ENCODE data around the gene CST11. TPM values are rescaled to one million over a fixed set of nuclear protein-coding genes. Genes with fewer than 3 reads are reported as not detected.
A peak's percentile ranks its signal among the peaks of the same experiment; 100 is the strongest.

CST11 gene
- total RNA-seq, 2 donors from 2014 or later = not detected

- DNase-seq = no peak
- no peak for ATAC-seq
- intact Hi-C loops (cut with DNase I) = no loop called here
Measured at GRCh38 chr20:23456409-23456808, 3.7 kb upstream of the CST11 start.

- no peak for DNase-seq
- ATAC-seq = no peak
- intact Hi-C loops (cut with DNase I) = no loop called here
Measured at GRCh38 chr20:23455639-23456038, 3.0 kb upstream of the CST11 start.

GRCh38 chr20:23454816-23455215, 2.1 kb upstream of the CST11 start:
- DNase-seq (no peak), ATAC-seq (no peak)
- intact Hi-C loops (cut with DNase I) = no loop called here

- DNase-seq = no peak
- intact Hi-C loops (cut with DNase I) = no loop called here
- no peak for ATAC-seq
Measured at GRCh38 chr20:23453549-23454543, 1.2 kb upstream of the CST11 start.

GRCh38 chr20:23451956-23452487, 654 bp downstream of the CST11 start:
- no peak for ATAC-seq

GRCh38 chr20:23450877-23451276, 1.8 kb downstream of the CST11 start:
- DNase-seq = no peak
- intact Hi-C loops (cut with DNase I) = no loop called here
- ATAC-seq = no peak

More at GRCh38 chr20:23451956-23452487, 654 bp downstream of the CST11 start:
- intact Hi-C loops (cut with DNase I) = no loop called here
- DNase-seq = no peak

- ATAC-seq (no peak), DNase-seq (no peak)
- intact Hi-C loops (cut with DNase I) = loop anchor here in 1 of 2 donors (10.0 kb wide), 1 partner anchor 155 kb away; the partner anchor contains the start of gene CST9
Measured at GRCh38 chr20:23449421-23449820, 3.3 kb downstream of the CST11 start.

- intact Hi-C loops (cut with DNase I) = loop anchor here in 1 of 2 donors (10.0 kb wide), 1 partner anchor 157 kb away; the partner anchor contains the start of gene CST9
- DNase-seq (no peak), ATAC-seq (no peak)
Measured at GRCh38 chr20:23448167-23448566, 4.5 kb downstream of the CST11 start.

GRCh38 chr20:23446505-23446904, 6.2 kb downstream of the CST11 start:
- intact Hi-C loops (cut with DNase I) = loop anchor here in 1 of 2 donors (10.0 kb wide), 1 partner anchor 158 kb away; the partner anchor contains the start of gene CST9
- peak; percentile 44 for DNase-seq

GRCh38 chr20:23445596-23446217, 7.0 kb downstream of the CST11 start:
- intact Hi-C loops (cut with DNase I) = loop anchor here in 1 of 2 donors (2.0 to 10.0 kb wide), 2 partner anchors 97 to 159 kb away; partner anchors contain the start of gene CST9
- ATAC-seq (no peak), DNase-seq (no peak)

More at GRCh38 chr20:23446505-23446904, 6.2 kb downstream of the CST11 start:
- ATAC-seq = peak in 1 of 2 donors; percentile 61

- intact Hi-C loops (cut with DNase I) = loop anchor here (2.0 to 10.0 kb wide), 3 partner anchors 96 to 160 kb away; partner anchors contain the start of gene CST9 (in 1 of the 2)
Measured at GRCh38 chr20:23444859-23445258, 7.8 kb downstream of the CST11 start.

GRCh38 chr20:23442436-23442835, 10.2 kb downstream of the CST11 start:
- no peak for ATAC-seq
- intact Hi-C loops (cut with DNase I) = loop anchor here (5.0 to 10.0 kb wide), 2 partner anchors 160 to 162 kb away; partner anchors contain the start of gene CST9 (in 1 of the 2)
- DNase-seq = no peak

More at GRCh38 chr20:23444859-23445258, 7.8 kb downstream of the CST11 start:
- DNase-seq = no peak
- ATAC-seq = no peak

GRCh38 chr20:23441850-23442313, 10.8 kb downstream of the CST11 start:
- ATAC-seq (peak; percentile 66 to 82), DNase-seq (peak; percentile 60)
- intact Hi-C loops (cut with DNase I) = loop anchor here (5.0 to 10.0 kb wide), 2 partner anchors 160 to 163 kb away; partner anchors contain the start of gene CST9 (in 1 of the 2)

GRCh38 chr20:23440004-23440403, 12.7 kb downstream of the CST11 start:
- no peak for ATAC-seq
- DNase-seq = no peak
- intact Hi-C loops (cut with DNase I) = loop anchor here (5.0 to 10.0 kb wide), 2 partner anchors 162 to 165 kb away; partner anchors contain the start of gene CST9 (in 1 of the 2)

GRCh38 chr20:23438661-23439060, 14.0 kb downstream of the CST11 start:
- DNase-seq (no peak), ATAC-seq (no peak)
- intact Hi-C loops (cut with DNase I) = no loop called here

GRCh38 chr20:23437126-23437899, 15.4 kb downstream of the CST11 start:
- ATAC-seq = no peak
- intact Hi-C loops (cut with DNase I) = no loop called here
- no peak for DNase-seq

- intact Hi-C loops (cut with DNase I) = no loop called here
- DNase-seq (no peak), ATAC-seq (peak; percentile 38 to 61)
Measured at GRCh38 chr20:23436681-23437080, 16.0 kb downstream of the CST11 start.

Measured in left cardiac atrium (tissue), 4 donors.